Gastrocnemius medialis (tissue), 4 donors: ENCODE measurements around the gene DOCK3. TPM values are rescaled to one million over a fixed set of nuclear protein-coding genes. Genes with fewer than 3 reads are reported as not detected.

Experiments used
- ATAC-seq, 2 donors: fragments of 150-250 bp; one replicate each; pipeline ENCODE4 v1.9.1; 2016
- DNase-seq, 2 donors: peaks; one replicate each; pipeline ENCODE4 v3.0.0-alpha.2; 2019
- H3K27ac ChIP-seq, 4 donors: fragments of 200-600 bp; sonication (generic); 1 replicate in 1 of 4; 2 replicates in 3 of 4; pipeline ENCODE4 v1.5.1; 2016 to 2018; ENCODE audit warnings: mild to moderate bottlenecking in 2 of 4, moderate library complexity in 1 of 4
- H3K27me3 ChIP-seq, 3 donors: fragments of 200-600 bp; sonication (generic) in 2 of 3; 1 replicate in 1 of 3; 2 replicates in 2 of 3; pipeline versions ENCODE4 v1.5.1 to v1.6.0; 2016 to 2019; ENCODE audit warnings: mild to moderate bottlenecking in 1 of 3, moderate library complexity in 1 of 3
- H3K36me3 ChIP-seq, 2 donors: fragments of 200-600 bp; sonication (generic) in 1 of 2; one replicate each; pipeline ENCODE4 v1.5.1; 2017 to 2018
- H3K4me1 ChIP-seq, 2 donors: fragments of 200-600 bp; sonication (generic) in 1 of 2; one replicate each; pipeline ENCODE4 v1.5.1; 2016 to 2017; ENCODE audit warnings: mild to moderate bottlenecking in 2 of 2
- H3K4me3 ChIP-seq, 4 donors: fragments of 200-600 bp; sonication (generic) in 3 of 4; 1 replicate in 1 of 4; 2 replicates in 3 of 4; pipeline ENCODE4 v1.5.1; 2016 to 2019; ENCODE audit warnings: mild to moderate bottlenecking in 2 of 4
- H3K9me3 ChIP-seq, 3 donors: fragments of 200-600 bp; sonication (generic) in 2 of 3; 1 replicate in 1 of 3; 2 replicates in 2 of 3; pipeline ENCODE4 v1.5.1; 2016 to 2019
- POLR2A ChIP-seq, 2 donors: fragments of 450-650 bp; IDR thresholded peaks; one replicate each; pipeline ENCODE4 v1.6.1; 2017; ENCODE audit warnings: antibody characterized with exemption in 2 of 2, mild to moderate bottlenecking in 2 of 2, moderate library complexity in 2 of 2
- in situ Hi-C, 4 donors: fragments of 200-750 bp; cut with MboI; loops; one replicate each; pipeline versions ENCODE4 v1.15.0 to v1.8.0; 2017; ENCODE audit warnings: low sequenced_read_pairs in 4 of 4
- intact Hi-C: fragments of 100-400 bp; cut with DNase I; formaldehyde crosslinking; loops from one replicate; pipeline ENCODE4 v1.15.1; 2023; ENCODE audit warnings: low total_unique reads
- total RNA-seq, 4 donors: library from RNA; depleted of rRNA; stranded (reverse); fragments of >200 nt; gene quantifications; one replicate each; pipeline versions ENCODE4 v1.1.0 to v1.2.3, GENCODE V29; 2016
- TF ChIP-seq, protein P1 (sequence below), 5 experiments: fragments of 450-650 bp in 3 of 5; fragments of 200-600 bp in 2 of 5; sonication (generic) in 2 of 5; IDR thresholded peaks in 4 of 5; conservative IDR thresholded peaks in 1 of 5; 1 replicate in 4 of 5; 2 replicates in 1 of 5; pipeline ENCODE4 v1.5.1; 2016 to 2019; ENCODE audit warnings: antibody characterized with exemption in 5 of 5, mild to moderate bottlenecking in 3 of 5, moderate library complexity in 3 of 5

DOCK3 gene
- total RNA-seq, 4 donors from 2014 or later, result 0.61 to 3.1 (median 0.73) TPM

DNA sequence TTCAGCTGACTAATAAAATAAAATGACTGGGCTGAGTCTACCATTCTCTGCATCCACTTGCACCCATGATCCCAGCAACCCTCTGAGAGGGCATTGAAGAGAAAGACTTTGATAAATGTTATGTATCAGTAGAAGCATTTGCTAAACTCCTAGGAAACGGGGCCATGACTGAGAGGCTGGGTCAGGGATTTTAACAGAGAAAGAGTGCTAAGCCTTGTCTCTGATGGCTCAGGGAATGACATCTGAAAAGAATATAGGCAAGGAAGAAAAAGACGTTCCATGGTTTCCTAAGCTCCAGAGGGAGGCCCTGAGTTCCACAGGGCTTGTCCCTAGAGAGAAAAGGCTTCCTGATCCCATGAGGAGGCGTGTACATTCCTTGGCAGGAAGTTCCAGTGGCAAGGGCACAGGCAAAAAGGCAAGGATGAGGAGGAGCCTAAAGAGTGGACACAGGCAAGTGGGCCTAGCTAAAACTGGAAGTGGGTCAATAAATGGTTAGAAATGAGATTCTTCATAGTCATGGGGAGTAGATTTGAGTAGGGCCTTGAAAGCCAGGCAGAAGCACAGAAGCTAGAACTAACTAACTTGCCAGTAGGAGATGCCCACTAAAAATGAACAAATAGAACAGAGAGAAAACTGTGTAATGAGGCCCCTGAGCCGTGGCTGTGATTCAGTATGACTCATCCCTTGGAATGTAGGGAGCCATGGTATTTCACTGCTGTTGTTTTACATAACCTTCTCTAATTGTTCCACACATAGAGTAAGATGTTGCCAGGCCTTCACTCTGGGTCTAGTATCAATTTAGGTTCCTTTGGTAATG is 665.5 kb downstream of the DOCK3 start:
- peak in 1 of 2 donors; percentile 68 for ATAC-seq
- Histone ChIP-seq H3K27me3 (no peaks in the 10 kb centered on the region), H3K36me3 (no peaks in the 10 kb centered on the region), H3K4me3 (no peak overlapping the region), H3K9me3 (no peaks in the 10 kb centered on the region), H3K4me1 (no peaks in the 10 kb centered on the region), H3K27ac (no peak overlapping the region)
- no peak for DNase-seq
- intact Hi-C loops (no loop called here), in situ Hi-C loops (no loop called here)
- TF ChIP-seq POLR2A (IDR thresholded peaks at IDR 0.05), result no peak
- TF ChIP-seq, protein P1, sequence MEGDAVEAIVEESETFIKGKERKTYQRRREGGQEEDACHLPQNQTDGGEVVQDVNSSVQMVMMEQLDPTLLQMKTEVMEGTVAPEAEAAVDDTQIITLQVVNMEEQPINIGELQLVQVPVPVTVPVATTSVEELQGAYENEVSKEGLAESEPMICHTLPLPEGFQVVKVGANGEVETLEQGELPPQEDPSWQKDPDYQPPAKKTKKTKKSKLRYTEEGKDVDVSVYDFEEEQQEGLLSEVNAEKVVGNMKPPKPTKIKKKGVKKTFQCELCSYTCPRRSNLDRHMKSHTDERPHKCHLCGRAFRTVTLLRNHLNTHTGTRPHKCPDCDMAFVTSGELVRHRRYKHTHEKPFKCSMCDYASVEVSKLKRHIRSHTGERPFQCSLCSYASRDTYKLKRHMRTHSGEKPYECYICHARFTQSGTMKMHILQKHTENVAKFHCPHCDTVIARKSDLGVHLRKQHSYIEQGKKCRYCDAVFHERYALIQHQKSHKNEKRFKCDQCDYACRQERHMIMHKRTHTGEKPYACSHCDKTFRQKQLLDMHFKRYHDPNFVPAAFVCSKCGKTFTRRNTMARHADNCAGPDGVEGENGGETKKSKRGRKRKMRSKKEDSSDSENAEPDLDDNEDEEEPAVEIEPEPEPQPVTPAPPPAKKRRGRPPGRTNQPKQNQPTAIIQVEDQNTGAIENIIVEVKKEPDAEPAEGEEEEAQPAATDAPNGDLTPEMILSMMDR (IDR thresholded peaks at IDR 0.05 in 4 of 5, conservative IDR thresholded peaks at IDR 0.05 in 1 of 5), result no peak

DNA sequence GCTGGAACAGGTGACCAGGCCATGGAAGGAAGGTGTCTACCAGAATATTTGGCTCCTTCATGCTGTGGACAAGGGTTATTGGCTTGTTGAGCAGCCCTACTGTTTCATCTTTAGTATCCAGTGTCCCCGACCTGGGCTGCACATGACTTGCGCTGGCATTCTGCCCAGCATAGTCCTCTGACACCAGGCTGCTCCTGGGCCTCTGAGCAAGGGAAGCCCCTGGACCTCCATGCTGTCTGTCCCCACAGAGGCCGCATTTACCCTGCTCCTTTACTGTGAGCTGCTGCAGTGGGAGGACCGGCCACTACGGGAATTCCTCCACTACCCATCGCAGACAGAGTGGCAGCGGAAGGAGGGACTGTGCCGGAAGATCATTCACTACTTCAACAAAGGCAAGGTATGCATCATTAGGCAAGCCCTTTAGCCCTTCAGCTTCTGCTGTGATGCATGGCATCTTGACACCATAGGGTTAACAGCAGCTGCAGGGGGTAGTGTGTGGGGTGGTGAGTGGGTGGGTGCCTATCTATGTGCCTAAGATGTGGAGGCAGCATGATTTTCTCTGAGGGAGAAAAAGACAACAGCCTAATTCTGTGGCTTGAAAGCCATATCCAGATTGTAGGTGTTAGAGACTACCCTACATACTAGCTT is 666.4 kb downstream of the DOCK3 start:
- Histone ChIP-seq H3K36me3 (no peaks in the 10 kb centered on the region), H3K4me3 (no peak overlapping the region), H3K27me3 (no peaks in the 10 kb centered on the region), H3K4me1 (no peaks in the 10 kb centered on the region), H3K9me3 (no peaks in the 10 kb centered on the region), H3K27ac (no peak overlapping the region)
- in situ Hi-C loops, result no loop called here
- no peak for TF ChIP-seq POLR2A (IDR thresholded peaks at IDR 0.05)
- TF ChIP-seq, protein P1 (IDR thresholded peaks at IDR 0.05 in 4 of 5, conservative IDR thresholded peaks at IDR 0.05 in 1 of 5), result no peak
- ATAC-seq, result no peak
- intact Hi-C loops, result no loop called here
- no peak for DNase-seq

DNA sequence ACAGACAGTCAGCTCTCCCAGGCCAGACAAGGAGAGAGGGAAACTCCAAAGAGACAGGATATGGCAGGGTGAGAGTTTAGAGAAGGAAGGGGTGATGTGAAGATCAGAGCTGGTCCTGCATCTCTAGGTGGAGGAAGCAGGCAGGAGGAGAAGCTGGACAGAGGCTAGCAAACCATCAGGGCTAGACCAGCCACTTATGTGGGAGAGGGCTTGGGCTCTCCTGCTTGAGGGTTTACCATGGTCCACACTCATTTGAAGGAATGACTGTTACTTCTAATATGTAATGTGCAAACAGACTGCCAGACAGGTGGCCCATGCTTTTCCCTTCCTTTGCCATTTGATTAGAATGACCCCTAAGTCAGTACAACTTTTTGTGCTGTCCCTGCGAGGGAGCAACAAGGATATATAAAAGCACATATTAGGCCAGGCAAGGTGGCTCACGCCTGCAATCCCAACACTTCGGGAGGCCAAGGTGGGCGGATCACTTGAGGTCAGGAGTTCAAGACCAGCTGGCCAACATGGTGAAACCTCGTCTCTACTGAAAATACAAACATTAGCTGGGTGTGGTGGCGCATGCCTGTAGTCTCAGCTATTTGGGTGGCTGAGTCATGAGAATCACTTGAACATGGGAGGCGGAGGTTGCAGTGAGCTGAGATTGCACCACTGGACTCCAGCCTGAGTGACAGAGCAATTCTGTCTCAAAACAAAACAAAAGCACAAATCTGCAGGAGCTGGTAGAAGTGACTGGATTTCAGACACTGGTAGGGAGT is 669.4 kb downstream of the DOCK3 start:
- intact Hi-C loops (no loop called here), in situ Hi-C loops (no loop called here)
- H3K27ac ChIP-seq, result no peak overlapping the region
- no peaks in the 10 kb centered on the region for H3K9me3 ChIP-seq
- no peak for DNase-seq
- H3K4me1 ChIP-seq, result no peaks in the 10 kb centered on the region
- no peaks in the 10 kb centered on the region for H3K36me3 ChIP-seq
- TF ChIP-seq, protein P1 (IDR thresholded peaks at IDR 0.05 in 4 of 5, conservative IDR thresholded peaks at IDR 0.05 in 1 of 5), result no peak
- TF ChIP-seq POLR2A (IDR thresholded peaks at IDR 0.05), result no peak
- no peak overlapping the region for H3K4me3 ChIP-seq
- no peaks in the 10 kb centered on the region for H3K27me3 ChIP-seq
- ATAC-seq, result no peak

- TF ChIP-seq, protein P1 (IDR thresholded peaks at IDR 0.05 in 4 of 5, conservative IDR thresholded peaks at IDR 0.05 in 1 of 5), result no peak
- TF ChIP-seq POLR2A (IDR thresholded peaks at IDR 0.05), result no peak
- H3K27me3 ChIP-seq, result no peaks in the 10 kb centered on the region
- intact Hi-C loops (no loop called here), in situ Hi-C loops (no loop called here)
- H3K9me3 ChIP-seq, result no peaks in the 10 kb centered on the region
- DNase-seq (no peak), ATAC-seq (no peak)
- H3K27ac ChIP-seq, result no peak overlapping the region
- H3K4me1 ChIP-seq, result no peaks in the 10 kb centered on the region
- H3K36me3 ChIP-seq, result no peaks in the 10 kb centered on the region
- H3K4me3 ChIP-seq, result no peak overlapping the region
Measured at GRCh38 chr3:51350751-51351150, 676.0 kb downstream of the DOCK3 start.
